Measurements from ENCODE around the gene PODN.
A peak's percentile ranks its signal among the peaks of the same experiment; 100 is the strongest.

PODN gene

DNA sequence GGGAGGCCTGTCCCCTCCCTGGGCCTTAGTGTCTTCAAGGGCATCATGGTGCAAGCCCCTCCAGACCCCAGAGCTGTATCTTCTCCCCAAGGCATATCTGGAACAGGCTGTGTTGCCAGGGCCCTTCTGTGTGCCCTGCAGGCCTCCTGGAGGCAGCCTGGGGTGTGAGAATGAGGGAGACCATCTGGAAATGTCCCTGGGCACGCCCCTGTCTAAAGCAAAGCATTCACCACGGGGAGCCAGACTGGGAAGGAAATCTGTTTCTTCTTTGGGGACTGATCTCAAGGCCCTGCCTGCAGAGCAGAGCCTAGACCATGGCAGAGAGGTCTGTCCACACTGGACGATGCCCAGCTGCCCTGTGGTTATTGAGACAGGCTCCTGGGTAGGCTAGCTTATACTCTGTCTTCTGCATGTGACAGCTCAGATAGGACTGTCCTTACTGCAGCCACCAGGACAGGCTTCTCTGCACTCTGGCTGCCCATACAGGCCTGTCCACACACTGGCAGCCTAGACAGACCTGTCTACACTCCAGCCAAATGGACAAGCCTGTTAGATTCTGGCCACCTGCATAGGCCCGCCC is 24.6 kb downstream of the PODN start:
- H2BK5ac ChIP-seq (ENCODE audit: low read depth, low read length, poor library complexity, severe bottlenecking) = no peak overlapping the region
- peaks cover 29% of the 10 kb centered on the region for H3K4me1 ChIP-seq (ENCODE audit: control insufficient read depth, insufficient read depth, low read depth, low read length)
- H3K36me3 ChIP-seq (ENCODE audit: control insufficient read depth in 1 of 2, insufficient read depth in 2 of 2, low read depth in 1 of 2, low read length in 2 of 2) = peaks cover 3 to 63% of the 10 kb centered on the region in 2 experiments
- no peak overlapping the region for H3K4me2 ChIP-seq (ENCODE audit: low read length, poor library complexity, severe bottlenecking)
- no peaks in the 10 kb centered on the region for H3K9me3 ChIP-seq (ENCODE audit: control insufficient read depth, low read length)
- WGBS = 71% methylated on average over 4 of the region's 4 CpGs
- H2BK12ac ChIP-seq (ENCODE audit: low read length in 2 of 2) = peak overlapping the region in 1 of 2 experiments; percentile 0
- no peak overlapping the region for H2BK120ac ChIP-seq (ENCODE audit: low read depth, low read length)
- no peak overlapping the region for H2BK15ac ChIP-seq (ENCODE audit: low read depth, poor library complexity, severe bottlenecking)
- H3K79me1 ChIP-seq (replicated peaks; ENCODE audit: low read length, poor library complexity, severe bottlenecking) = no peaks in the 10 kb centered on the region
- no peak overlapping the region for H3K4me3 ChIP-seq (ENCODE audit: insufficient read depth in 1 of 2, low read depth in 1 of 2, low read length in 2 of 2)
- peak overlapping the region in 1 of 2 experiments; percentile 13 for H3K18ac ChIP-seq (ENCODE audit: low read depth in 1 of 2, low read length in 2 of 2)
- no peak overlapping the region for H3K27ac ChIP-seq (ENCODE audit: low read length, poor library complexity, severe bottlenecking)
- no peak overlapping the region for H3K4ac ChIP-seq (ENCODE audit: low read depth in 1 of 2, low read length in 2 of 2)
- no peak overlapping the region for H2AFZ ChIP-seq (ENCODE audit: low read depth, low read length)
- H3K23ac ChIP-seq (ENCODE audit: low read length in 2 of 2) = no peak overlapping the region
- no peak overlapping the region for H3K9ac ChIP-seq (ENCODE audit: low read length)
- H3K14ac ChIP-seq (ENCODE audit: low read length in 2 of 2) = no peak overlapping the region
- no peak overlapping the region for H2AK5ac ChIP-seq (ENCODE audit: low read length, severe bottlenecking)
- H3K27me3 ChIP-seq (ENCODE audit: control insufficient read depth in 1 of 2, insufficient read depth in 1 of 2, low read length in 2 of 2) = no peaks in the 10 kb centered on the region
- H4K91ac ChIP-seq (ENCODE audit: low read length) = no peak overlapping the region
- peak; percentile 33 for DNase-seq
- no peak overlapping the region for H4K8ac ChIP-seq (ENCODE audit: low read length)

- peaks cover 3 to 53% of the 10 kb centered on the region in 2 experiments for H3K36me3 ChIP-seq (ENCODE audit: control insufficient read depth in 1 of 2, insufficient read depth in 2 of 2, low read depth in 1 of 2, low read length in 2 of 2)
- peak overlapping the region; percentile 17 for H2BK15ac ChIP-seq (ENCODE audit: low read depth, poor library complexity, severe bottlenecking)
- H3K4me1 ChIP-seq (ENCODE audit: control insufficient read depth, insufficient read depth, low read depth, low read length) = peaks cover 29% of the 10 kb centered on the region
- H3K14ac ChIP-seq (ENCODE audit: low read length in 2 of 2) = no peak overlapping the region
- peak overlapping the region in 1 of 2 experiments; percentile 19 for H3K4ac ChIP-seq (ENCODE audit: low read depth in 1 of 2, low read length in 2 of 2)
- no peaks in the 10 kb centered on the region for H3K9me3 ChIP-seq (ENCODE audit: control insufficient read depth, low read length)
- H4K8ac ChIP-seq (ENCODE audit: low read length) = peak overlapping the region; percentile 19
- no peak overlapping the region for H3K4me2 ChIP-seq (ENCODE audit: low read length, poor library complexity, severe bottlenecking)
- H2AK5ac ChIP-seq (ENCODE audit: low read length, severe bottlenecking) = no peak overlapping the region
- no peak overlapping the region for H3K23ac ChIP-seq (ENCODE audit: low read length in 2 of 2)
- H3K9ac ChIP-seq (ENCODE audit: low read length) = no peak overlapping the region
- H2AFZ ChIP-seq (ENCODE audit: low read depth, low read length) = no peak overlapping the region
- no peak overlapping the region for H3K27ac ChIP-seq (ENCODE audit: low read length, poor library complexity, severe bottlenecking)
- peak overlapping the region; percentile 70 for H4K91ac ChIP-seq (ENCODE audit: low read length)
- no peaks in the 10 kb centered on the region for H3K27me3 ChIP-seq (ENCODE audit: control insufficient read depth in 1 of 2, insufficient read depth in 1 of 2, low read length in 2 of 2)
- no peak overlapping the region for H2BK120ac ChIP-seq (ENCODE audit: low read depth, low read length)
- no peak overlapping the region for H3K4me3 ChIP-seq (ENCODE audit: insufficient read depth in 1 of 2, low read depth in 1 of 2, low read length in 2 of 2)
- no peaks in the 10 kb centered on the region for H3K79me1 ChIP-seq (replicated peaks; ENCODE audit: low read length, poor library complexity, severe bottlenecking)
- no peak for DNase-seq
- 76% methylated on average over 27 of the region's 27 CpGs for WGBS
- peak overlapping the region; percentile 28 to 45 for H3K18ac ChIP-seq (ENCODE audit: low read depth in 1 of 2, low read length in 2 of 2)
- peak overlapping the region; percentile 37 to 38 for H2BK12ac ChIP-seq (ENCODE audit: low read length in 2 of 2)
- H2BK5ac ChIP-seq (ENCODE audit: low read depth, low read length, poor library complexity, severe bottlenecking) = no peak overlapping the region
These were observed 25.6 kb downstream of the PODN start for GRCh38 chr1:53087332-53088285.

- H3K23ac ChIP-seq (ENCODE audit: low read length in 2 of 2) = no peak overlapping the region
- H3K79me1 ChIP-seq (replicated peaks; ENCODE audit: low read length, poor library complexity, severe bottlenecking) = no peaks in the 10 kb centered on the region
- peaks cover 3 to 41% of the 10 kb centered on the region in 2 experiments for H3K36me3 ChIP-seq (ENCODE audit: control insufficient read depth in 1 of 2, insufficient read depth in 2 of 2, low read depth in 1 of 2, low read length in 2 of 2)
- H3K18ac ChIP-seq (ENCODE audit: low read depth in 1 of 2, low read length in 2 of 2) = peak overlapping the region in 1 of 2 experiments; percentile 37
- no peak overlapping the region for H2BK15ac ChIP-seq (ENCODE audit: low read depth, poor library complexity, severe bottlenecking)
- H3K4me3 ChIP-seq (ENCODE audit: insufficient read depth in 1 of 2, low read depth in 1 of 2, low read length in 2 of 2) = no peak overlapping the region
- 97% methylated on average over 18 of the region's 19 CpGs for WGBS
- no peaks in the 10 kb centered on the region for H3K9me3 ChIP-seq (ENCODE audit: control insufficient read depth, low read length)
- peaks cover 26% of the 10 kb centered on the region for H3K4me1 ChIP-seq (ENCODE audit: control insufficient read depth, insufficient read depth, low read depth, low read length)
- no peak overlapping the region for H3K9ac ChIP-seq (ENCODE audit: low read length)
- no peak overlapping the region for H4K8ac ChIP-seq (ENCODE audit: low read length)
- DNase-seq = no peak
- no peak overlapping the region for H2BK5ac ChIP-seq (ENCODE audit: low read depth, low read length, poor library complexity, severe bottlenecking)
- H2BK12ac ChIP-seq (ENCODE audit: low read length in 2 of 2) = peak overlapping the region in 1 of 2 experiments; percentile 51
- no peak overlapping the region for H2BK120ac ChIP-seq (ENCODE audit: low read depth, low read length)
- H3K4me2 ChIP-seq (ENCODE audit: low read length, poor library complexity, severe bottlenecking) = no peak overlapping the region
- no peak overlapping the region for H2AK5ac ChIP-seq (ENCODE audit: low read length, severe bottlenecking)
- H3K27ac ChIP-seq (ENCODE audit: low read length, poor library complexity, severe bottlenecking) = no peak overlapping the region
- H3K27me3 ChIP-seq (ENCODE audit: control insufficient read depth in 1 of 2, insufficient read depth in 1 of 2, low read length in 2 of 2) = no peaks in the 10 kb centered on the region
- H2AFZ ChIP-seq (ENCODE audit: low read depth, low read length) = no peak overlapping the region
- no peak overlapping the region for H3K4ac ChIP-seq (ENCODE audit: low read depth in 1 of 2, low read length in 2 of 2)
- H3K14ac ChIP-seq (ENCODE audit: low read length in 2 of 2) = peak overlapping the region in 1 of 2 experiments; percentile 68
- no peak overlapping the region for H4K91ac ChIP-seq (ENCODE audit: low read length)
These were observed 26.7 kb downstream of the PODN start for GRCh38 chr1:53088616-53089300.

Measured in mesenchymal stem cell (in vitro differentiated cells and primary cell).